ENCODE measurements around the gene PRKG1. TPM values are rescaled to one million over a fixed set of nuclear protein-coding genes. Genes with fewer than 3 reads are reported as not detected.

The PRKG1 gene
- polyA plus RNA-seq, 4 donors = 0.45 to 7.4 (median 1.3) TPM

- Histone ChIP-seq H3K9me3 (ENCODE audit: control insufficient read depth in 2 of 2, insufficient read depth in 1 of 2, low read depth in 1 of 2, low read length in 1 of 2) (no peaks in the 10 kb centered on the region), H3K27me3 (ENCODE audit: control insufficient read depth in 3 of 3, insufficient read depth in 3 of 3, low read length in 3 of 3) (no peaks in the 10 kb centered on the region), H3K27ac (ENCODE audit: low read depth in 1 of 3, low read length in 2 of 3) (no peak overlapping the region), H3K36me3 (ENCODE audit: control insufficient read depth in 3 of 3, insufficient read depth in 2 of 3, low read depth in 1 of 3, low read length in 3 of 3) (no peaks in the 10 kb centered on the region), H3K4me1 (ENCODE audit: control insufficient read depth in 3 of 3, insufficient read depth in 2 of 3, low read depth in 1 of 3, low read length in 2 of 3) (no peaks in the 10 kb centered on the region), H3K4me3 (ENCODE audit: low read depth in 1 of 3, low read length in 3 of 3) (no peak overlapping the region)
- FAIRE-seq (no peak), DNase-seq (no peak)
Observed at GRCh38 chr10:51178634-51179033, 104.3 kb downstream of the PRKG1 start.

DNA sequence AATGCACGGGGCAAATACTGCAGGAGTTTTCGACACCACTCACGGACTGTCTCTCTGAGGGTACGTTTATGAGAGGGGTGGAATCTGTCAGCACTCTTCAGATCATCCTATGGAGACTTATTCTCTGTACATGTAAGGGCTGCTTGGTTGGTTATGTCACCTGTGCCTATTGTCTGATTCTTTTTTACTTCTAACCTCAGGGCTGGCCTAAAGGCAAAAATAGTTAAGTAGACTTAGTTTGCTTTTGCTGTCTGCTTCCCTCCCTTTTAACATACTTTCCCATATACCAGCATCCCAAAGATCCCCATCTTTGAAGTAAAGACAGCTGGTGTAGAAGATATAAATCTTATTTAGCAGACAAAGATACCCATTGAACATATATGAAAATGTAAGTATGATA lies 105.9 kb downstream of the PRKG1 start:
- DNase-seq (no peak), FAIRE-seq (no peak)
- Histone ChIP-seq H3K36me3 (ENCODE audit: control insufficient read depth in 3 of 3, insufficient read depth in 2 of 3, low read depth in 1 of 3, low read length in 3 of 3) (no peaks in the 10 kb centered on the region), H3K9me3 (ENCODE audit: control insufficient read depth in 2 of 2, insufficient read depth in 1 of 2, low read depth in 1 of 2, low read length in 1 of 2) (no peaks in the 10 kb centered on the region), H3K27ac (ENCODE audit: low read depth in 1 of 3, low read length in 2 of 3) (no peak overlapping the region), H3K27me3 (ENCODE audit: control insufficient read depth in 3 of 3, insufficient read depth in 3 of 3, low read length in 3 of 3) (no peaks in the 10 kb centered on the region), H3K4me1 (ENCODE audit: control insufficient read depth in 3 of 3, insufficient read depth in 2 of 3, low read depth in 1 of 3, low read length in 2 of 3) (no peaks in the 10 kb centered on the region), H3K4me3 (ENCODE audit: low read depth in 1 of 3, low read length in 3 of 3) (no peak overlapping the region)
- WGBS, 3 donors = 89 to 97% (median 91%) methylated on average over 4 of the region's 4 CpGs

DNA sequence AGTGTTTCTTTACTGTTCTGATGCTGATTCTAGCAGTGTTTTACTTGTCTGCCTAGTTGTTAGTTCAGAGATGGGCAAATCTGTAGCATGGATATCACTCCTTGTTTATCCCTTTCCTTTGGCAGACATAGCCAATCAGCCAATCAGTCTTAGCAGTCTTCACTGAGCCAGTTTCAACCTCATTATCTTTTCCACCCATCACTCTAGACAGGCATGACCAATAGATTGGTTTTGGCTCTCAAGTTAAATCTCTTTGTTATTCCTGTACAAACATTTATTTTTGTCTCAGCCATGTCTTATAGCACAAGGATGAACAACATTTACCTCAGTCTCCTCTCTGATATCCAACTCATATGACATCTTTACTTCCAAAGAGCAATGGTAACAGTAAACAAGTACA lies 109.5 kb downstream of the PRKG1 start:
- FAIRE-seq (no peak), DNase-seq (no peak)
- H3K4me3 ChIP-seq (ENCODE audit: low read depth in 1 of 3, low read length in 3 of 3) = no peak overlapping the region
- H3K27ac ChIP-seq (ENCODE audit: low read depth in 1 of 3, low read length in 2 of 3) = no peak overlapping the region
- H3K4me1 ChIP-seq (ENCODE audit: control insufficient read depth in 3 of 3, insufficient read depth in 2 of 3, low read depth in 1 of 3, low read length in 2 of 3) = peaks cover 0 to 3% (median 0%) of the 10 kb centered on the region in 3 donors
- no peaks in the 10 kb centered on the region for H3K27me3 ChIP-seq (ENCODE audit: control insufficient read depth in 3 of 3, insufficient read depth in 3 of 3, low read length in 3 of 3)
- no peaks in the 10 kb centered on the region for H3K36me3 ChIP-seq (ENCODE audit: control insufficient read depth in 3 of 3, insufficient read depth in 2 of 3, low read depth in 1 of 3, low read length in 3 of 3)
- no peaks in the 10 kb centered on the region for H3K9me3 ChIP-seq (ENCODE audit: control insufficient read depth in 2 of 2, insufficient read depth in 1 of 2, low read depth in 1 of 2, low read length in 1 of 2)

GRCh38 chr10:51186361-51186760 lies 112.1 kb downstream of the PRKG1 start:
- H3K9me3 ChIP-seq (ENCODE audit: control insufficient read depth in 2 of 2, insufficient read depth in 1 of 2, low read depth in 1 of 2, low read length in 1 of 2) = no peaks in the 10 kb centered on the region
- no peaks in the 10 kb centered on the region for H3K36me3 ChIP-seq (ENCODE audit: control insufficient read depth in 3 of 3, insufficient read depth in 2 of 3, low read depth in 1 of 3, low read length in 3 of 3)
- 69 to 80% (median 72%) methylated on average over 2 of the region's 2 CpGs for WGBS, 3 donors
- H3K4me3 ChIP-seq (ENCODE audit: low read depth in 1 of 3, low read length in 3 of 3) = no peak overlapping the region
- peaks cover 0 to 3% (median 0%) of the 10 kb centered on the region in 3 donors for H3K4me1 ChIP-seq (ENCODE audit: control insufficient read depth in 3 of 3, insufficient read depth in 2 of 3, low read depth in 1 of 3, low read length in 2 of 3)
- no peaks in the 10 kb centered on the region for H3K27me3 ChIP-seq (ENCODE audit: control insufficient read depth in 3 of 3, insufficient read depth in 3 of 3, low read length in 3 of 3)
- FAIRE-seq (no peak), DNase-seq (no peak)
- H3K27ac ChIP-seq (ENCODE audit: low read depth in 1 of 3, low read length in 2 of 3) = no peak overlapping the region

DNA sequence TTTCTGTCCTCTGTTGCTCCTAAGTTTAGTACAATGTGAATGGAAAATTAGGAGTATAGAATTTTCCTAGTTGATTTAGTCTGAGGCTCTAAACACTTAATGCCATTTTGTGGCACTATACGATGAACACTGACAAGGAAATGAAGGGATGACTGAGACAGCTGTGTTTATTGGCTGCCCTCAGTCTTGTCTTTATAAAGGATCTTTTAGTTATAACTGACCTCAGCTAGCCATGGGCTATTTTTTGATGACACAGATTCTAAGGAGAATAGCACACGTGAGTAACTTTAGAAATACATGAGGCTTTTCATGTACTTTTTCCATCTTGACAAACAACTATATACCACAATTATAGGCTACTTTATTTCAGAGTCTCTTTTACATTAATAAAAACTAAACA lies 113.7 kb downstream of the PRKG1 start:
- WGBS, 3 donors = 62 to 76% (median 75%) methylated on average over 2 of the region's 2 CpGs
- Histone ChIP-seq H3K36me3 (ENCODE audit: control insufficient read depth in 3 of 3, insufficient read depth in 2 of 3, low read depth in 1 of 3, low read length in 3 of 3) (no peaks in the 10 kb centered on the region), H3K27me3 (ENCODE audit: control insufficient read depth in 3 of 3, insufficient read depth in 3 of 3, low read length in 3 of 3) (no peaks in the 10 kb centered on the region), H3K4me1 (ENCODE audit: control insufficient read depth in 3 of 3, insufficient read depth in 2 of 3, low read depth in 1 of 3, low read length in 2 of 3) (peaks cover 0 to 3% (median 0%) of the 10 kb centered on the region in 3 donors), H3K27ac (ENCODE audit: low read depth in 1 of 3, low read length in 2 of 3) (peak overlapping the region in 1 of 3 donors; percentile 16), H3K4me3 (ENCODE audit: low read depth in 1 of 3, low read length in 3 of 3) (no peak overlapping the region), H3K9me3 (ENCODE audit: control insufficient read depth in 2 of 2, insufficient read depth in 1 of 2, low read depth in 1 of 2, low read length in 1 of 2) (no peaks in the 10 kb centered on the region)
- DNase-seq = no peak
- FAIRE-seq = no peak

- Histone ChIP-seq H3K36me3 (ENCODE audit: control insufficient read depth in 3 of 3, insufficient read depth in 2 of 3, low read depth in 1 of 3, low read length in 3 of 3) (no peaks in the 10 kb centered on the region), H3K27me3 (ENCODE audit: control insufficient read depth in 3 of 3, insufficient read depth in 3 of 3, low read length in 3 of 3) (no peaks in the 10 kb centered on the region), H3K4me1 (ENCODE audit: control insufficient read depth in 3 of 3, insufficient read depth in 2 of 3, low read depth in 1 of 3, low read length in 2 of 3) (peaks cover 0 to 3% (median 0%) of the 10 kb centered on the region in 3 donors), H3K9me3 (ENCODE audit: control insufficient read depth in 2 of 2, insufficient read depth in 1 of 2, low read depth in 1 of 2, low read length in 1 of 2) (no peaks in the 10 kb centered on the region), H3K27ac (ENCODE audit: low read depth in 1 of 3, low read length in 2 of 3) (no peak overlapping the region), H3K4me3 (ENCODE audit: low read depth in 1 of 3, low read length in 3 of 3) (no peak overlapping the region)
- no peak for FAIRE-seq
- no peak for DNase-seq
- WGBS, 3 donors = 76 to 93% (median 81%) methylated on average over 2 of the region's 2 CpGs
Observed at GRCh38 chr10:51188866-51189265, 114.6 kb downstream of the PRKG1 start.

- Histone ChIP-seq H3K27me3 (ENCODE audit: control insufficient read depth in 3 of 3, insufficient read depth in 3 of 3, low read length in 3 of 3) (no peaks in the 10 kb centered on the region), H3K4me1 (ENCODE audit: control insufficient read depth in 3 of 3, insufficient read depth in 2 of 3, low read depth in 1 of 3, low read length in 2 of 3) (no peaks in the 10 kb centered on the region), H3K36me3 (ENCODE audit: control insufficient read depth in 3 of 3, insufficient read depth in 2 of 3, low read depth in 1 of 3, low read length in 3 of 3) (no peaks in the 10 kb centered on the region), H3K27ac (ENCODE audit: low read depth in 1 of 3, low read length in 2 of 3) (no peak overlapping the region), H3K4me3 (ENCODE audit: low read depth in 1 of 3, low read length in 3 of 3) (no peak overlapping the region), H3K9me3 (ENCODE audit: control insufficient read depth in 2 of 2, insufficient read depth in 1 of 2, low read depth in 1 of 2, low read length in 1 of 2) (no peaks in the 10 kb centered on the region)
- FAIRE-seq (no peak), DNase-seq (peak in 1 of 2 donors; percentile 7)
- 55 to 77% (median 74%) methylated on average over 1 of the region's 1 CpG for WGBS, 3 donors
Observed at GRCh38 chr10:51196508-51197175, 122.4 kb downstream of the PRKG1 start.

- 80 to 86% (median 84%) methylated on average over 3 of the region's 3 CpGs for WGBS, 3 donors
- no peaks in the 10 kb centered on the region for H3K4me1 ChIP-seq (ENCODE audit: control insufficient read depth in 3 of 3, insufficient read depth in 2 of 3, low read depth in 1 of 3, low read length in 2 of 3)
- H3K27me3 ChIP-seq (ENCODE audit: control insufficient read depth in 3 of 3, insufficient read depth in 3 of 3, low read length in 3 of 3) = no peaks in the 10 kb centered on the region
- H3K27ac ChIP-seq (ENCODE audit: low read depth in 1 of 3, low read length in 2 of 3) = no peak overlapping the region
- H3K4me3 ChIP-seq (ENCODE audit: low read depth in 1 of 3, low read length in 3 of 3) = no peak overlapping the region
- DNase-seq = no peak
- FAIRE-seq = no peak
- H3K9me3 ChIP-seq (ENCODE audit: control insufficient read depth in 2 of 2, insufficient read depth in 1 of 2, low read depth in 1 of 2, low read length in 1 of 2) = no peaks in the 10 kb centered on the region
- H3K36me3 ChIP-seq (ENCODE audit: control insufficient read depth in 3 of 3, insufficient read depth in 2 of 3, low read depth in 1 of 3, low read length in 3 of 3) = no peaks in the 10 kb centered on the region
Observed at GRCh38 chr10:51198170-51198569, 123.9 kb downstream of the PRKG1 start.

- Histone ChIP-seq H3K27ac (ENCODE audit: low read depth in 1 of 3, low read length in 2 of 3) (no peak overlapping the region), H3K36me3 (ENCODE audit: control insufficient read depth in 3 of 3, insufficient read depth in 2 of 3, low read depth in 1 of 3, low read length in 3 of 3) (no peaks in the 10 kb centered on the region), H3K9me3 (ENCODE audit: control insufficient read depth in 2 of 2, insufficient read depth in 1 of 2, low read depth in 1 of 2, low read length in 1 of 2) (no peaks in the 10 kb centered on the region), H3K4me3 (ENCODE audit: low read depth in 1 of 3, low read length in 3 of 3) (no peak overlapping the region), H3K4me1 (ENCODE audit: control insufficient read depth in 3 of 3, insufficient read depth in 2 of 3, low read depth in 1 of 3, low read length in 2 of 3) (no peaks in the 10 kb centered on the region), H3K27me3 (ENCODE audit: control insufficient read depth in 3 of 3, insufficient read depth in 3 of 3, low read length in 3 of 3) (no peaks in the 10 kb centered on the region)
- DNase-seq (peak in 1 of 2 donors; percentile 44), FAIRE-seq (no peak)
- WGBS, 3 donors = 63 to 67% (median 65%) methylated on average over 1 of the region's 1 CpG
Observed at GRCh38 chr10:51201947-51202346, 127.7 kb downstream of the PRKG1 start.
